ENCODE data around the gene NRIP1.

NRIP1 gene

GRCh38 chr21:15003463-15004135 is 61.2 kb downstream of the NRIP1 start:
- no peak for DNase-seq

GRCh38 chr21:15001857-15002606 is 62.8 kb downstream of the NRIP1 start:
- no peak for DNase-seq

DNA sequence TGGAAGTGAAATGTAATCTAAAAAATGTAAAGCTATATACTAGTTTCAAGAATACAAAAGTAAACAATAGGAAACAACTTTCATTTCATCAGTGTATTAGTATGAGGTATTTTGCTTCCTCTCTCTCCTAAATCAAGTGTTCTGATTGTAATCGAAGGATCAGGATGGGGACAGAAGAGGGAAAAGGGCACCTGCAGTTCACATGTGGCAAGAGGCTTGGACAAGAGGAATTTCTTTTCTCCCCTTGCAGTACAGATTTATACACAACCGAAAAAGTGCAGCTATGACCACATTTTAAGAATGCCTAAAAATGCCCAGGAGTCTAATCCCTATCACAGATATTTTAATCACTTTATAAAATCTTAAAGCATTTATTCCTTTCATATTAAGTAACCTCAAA is 63.7 kb downstream of the NRIP1 start:
- no peak for DNase-seq

DNA sequence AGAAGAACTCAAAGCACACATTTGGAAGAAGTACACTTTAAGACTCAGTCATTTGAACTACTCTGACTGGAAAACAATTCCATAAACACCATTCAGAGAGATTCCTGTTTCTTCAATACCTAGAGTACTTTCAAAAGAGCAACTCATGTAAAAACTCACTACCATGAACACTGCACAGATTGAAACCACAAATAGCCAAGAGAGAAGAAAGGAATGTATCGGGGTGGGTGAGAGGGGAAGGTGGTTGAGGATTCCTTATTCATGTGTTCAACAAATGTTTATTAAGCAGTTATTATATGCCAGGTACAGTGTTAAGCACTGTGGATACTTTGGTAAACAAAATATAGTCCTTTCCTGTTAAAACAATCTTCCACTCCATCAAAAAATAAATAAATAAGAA is 64.7 kb downstream of the NRIP1 start:
- DNase-seq = no peak

GRCh38 chr21:14998784-14999183 is 66.0 kb downstream of the NRIP1 start:
- DNase-seq = no peak

- no peak for DNase-seq
These were observed 66.5 kb downstream of the NRIP1 start for GRCh38 chr21:14998336-14998735.

- DNase-seq = no peak
These were observed 68.9 kb downstream of the NRIP1 start for GRCh38 chr21:14995695-14996490.

GRCh38 chr21:14995226-14995625 is 69.6 kb downstream of the NRIP1 start:
- no peak for DNase-seq

DNA sequence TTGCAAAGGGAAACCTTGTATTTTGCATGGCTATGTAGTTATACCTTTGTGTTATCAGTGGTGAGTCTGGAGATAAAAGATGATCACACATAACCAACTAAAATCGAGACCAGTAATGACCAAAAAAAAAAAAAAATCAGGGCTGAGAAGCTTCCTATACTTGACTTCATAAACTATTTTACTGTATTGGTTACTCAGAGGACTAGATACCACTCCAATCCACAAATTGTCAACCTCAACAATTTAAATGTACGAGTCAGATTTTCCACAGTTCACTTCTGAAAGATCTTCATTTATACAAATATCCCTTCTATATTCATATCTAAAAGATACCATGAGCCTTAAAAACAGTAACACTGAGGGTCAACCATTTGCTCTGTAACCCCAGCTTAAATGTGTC is 71.7 kb downstream of the NRIP1 start:
- DNase-seq = no peak

DNA sequence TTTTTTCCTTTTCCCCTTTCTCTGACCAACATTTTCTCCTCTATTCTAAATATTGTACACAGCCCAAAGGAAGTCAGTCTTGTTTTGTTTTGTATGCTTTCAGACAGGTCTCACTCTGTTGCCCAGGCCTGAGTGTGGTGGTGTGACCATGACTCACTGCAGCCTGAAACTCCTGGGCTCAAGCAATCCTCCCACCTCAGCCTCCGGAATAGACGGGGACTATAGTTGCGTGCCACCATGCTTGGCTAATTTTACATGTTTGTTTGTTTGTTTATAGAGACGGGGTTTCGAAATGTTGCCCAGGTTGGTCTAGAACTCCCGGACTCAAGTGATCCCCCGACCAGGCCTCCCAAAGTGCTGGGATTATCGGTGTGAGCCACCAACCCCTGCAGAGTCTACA is 72.8 kb downstream of the NRIP1 start:
- no peak for DNase-seq

GRCh38 chr21:14989359-14989758 is 75.4 kb downstream of the NRIP1 start:
- DNase-seq = no peak

GRCh38 chr21:14988760-14989159 is 76.0 kb downstream of the NRIP1 start:
- no peak for DNase-seq

GRCh38 chr21:14987370-14988170 is 77.2 kb downstream of the NRIP1 start:
- DNase-seq = no peak

DNA sequence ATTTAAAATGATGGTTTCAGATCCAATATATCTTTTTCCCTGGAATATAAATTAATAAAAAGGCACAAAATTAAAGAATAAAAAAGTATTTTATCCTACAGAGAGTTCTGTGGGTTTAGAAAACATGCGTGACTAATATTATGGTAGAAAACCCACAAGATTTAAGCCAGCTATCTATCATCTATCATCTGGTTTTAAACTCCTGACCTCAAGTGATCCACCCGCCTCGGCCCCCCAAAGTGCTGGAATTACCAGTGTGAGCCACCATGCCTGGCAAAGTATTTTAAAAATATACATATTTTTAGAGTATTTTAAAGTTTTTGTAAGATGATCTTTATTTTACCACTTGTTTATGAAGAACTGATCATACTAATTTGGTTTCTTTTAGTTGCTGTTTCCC is 79.5 kb downstream of the NRIP1 start:
- DNase-seq = no peak

- no peak for DNase-seq
These were observed 82.5 kb downstream of the NRIP1 start for GRCh38 chr21:14982336-14982735.

DNA sequence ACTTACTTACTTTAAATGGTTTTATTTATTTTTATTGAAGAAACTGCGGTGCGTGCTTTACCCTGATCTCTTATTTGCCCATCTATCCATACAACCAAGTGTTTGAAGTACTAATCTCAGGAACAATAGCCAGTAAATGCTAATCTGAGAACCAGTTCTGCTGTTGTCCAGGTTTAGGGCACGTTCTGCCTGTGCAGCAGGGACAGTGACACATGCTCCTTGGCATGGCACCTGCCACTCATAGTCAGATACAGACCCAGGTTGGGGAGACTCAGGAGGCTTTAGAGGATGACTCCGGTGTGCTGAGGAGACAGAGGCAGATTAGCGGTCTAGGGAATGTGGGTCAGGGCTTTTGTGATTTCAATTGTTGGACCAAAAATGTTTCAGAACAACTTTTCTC is 83.6 kb downstream of the NRIP1 start:
- no peak for DNase-seq

- no peak for DNase-seq
These were observed 85.5 kb downstream of the NRIP1 start for GRCh38 chr21:14979264-14979663.

DNA sequence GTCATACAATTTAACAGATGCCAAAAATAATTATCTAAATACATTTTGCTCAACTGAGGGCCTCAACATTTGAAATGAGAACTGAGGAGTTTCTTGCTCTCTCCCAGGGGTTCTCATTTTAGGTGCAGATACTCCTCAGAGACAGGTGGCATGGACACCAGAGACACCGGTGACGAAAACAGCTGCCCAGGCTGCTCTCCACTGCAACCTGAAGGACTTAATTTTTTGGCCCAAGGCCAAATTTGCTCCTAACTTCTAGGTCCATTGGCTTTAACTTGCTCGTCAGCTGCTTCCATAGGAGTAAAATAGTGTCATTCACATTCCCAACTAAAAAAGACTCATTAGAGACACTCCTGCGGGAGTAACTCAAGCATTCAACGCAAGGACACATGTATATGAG is 87.0 kb downstream of the NRIP1 start:
- DNase-seq = no peak

DNA sequence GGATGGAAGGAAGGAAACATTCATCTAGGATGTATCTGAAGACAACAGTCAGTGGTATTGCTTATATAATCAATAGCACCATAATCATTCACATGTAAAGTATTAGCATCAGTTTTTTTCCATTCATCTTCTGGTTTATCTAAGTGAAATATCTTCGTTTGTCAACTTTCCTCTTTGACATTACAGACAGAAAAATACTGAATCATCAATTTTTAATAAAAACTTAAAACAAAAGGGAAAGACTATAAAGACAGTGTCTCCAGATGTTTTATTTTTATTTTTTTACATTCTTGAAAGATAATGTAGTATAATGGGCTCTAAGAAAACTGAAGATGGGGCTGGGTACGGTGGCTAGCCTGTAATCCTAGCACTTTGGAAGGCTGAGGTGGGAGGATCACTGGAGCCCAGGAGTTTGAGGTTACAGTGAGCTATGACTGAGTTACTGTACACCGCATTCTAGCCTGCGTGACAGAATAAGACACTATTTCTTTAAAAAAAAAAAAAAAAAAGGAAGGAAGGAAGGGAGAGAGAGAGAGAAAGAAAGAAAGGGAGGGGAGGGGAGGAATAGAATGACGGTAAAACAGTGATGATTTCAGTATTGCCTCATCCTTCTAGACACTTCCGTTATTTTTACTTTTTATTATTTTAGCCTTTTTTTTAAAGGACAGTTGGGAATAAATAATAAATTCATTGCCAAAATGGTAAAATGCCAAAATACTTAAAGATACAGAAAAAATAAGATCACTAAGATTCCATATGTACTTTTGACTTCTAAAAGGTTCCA is 89.5 kb downstream of the NRIP1 start:
- no peak for DNase-seq

DNA sequence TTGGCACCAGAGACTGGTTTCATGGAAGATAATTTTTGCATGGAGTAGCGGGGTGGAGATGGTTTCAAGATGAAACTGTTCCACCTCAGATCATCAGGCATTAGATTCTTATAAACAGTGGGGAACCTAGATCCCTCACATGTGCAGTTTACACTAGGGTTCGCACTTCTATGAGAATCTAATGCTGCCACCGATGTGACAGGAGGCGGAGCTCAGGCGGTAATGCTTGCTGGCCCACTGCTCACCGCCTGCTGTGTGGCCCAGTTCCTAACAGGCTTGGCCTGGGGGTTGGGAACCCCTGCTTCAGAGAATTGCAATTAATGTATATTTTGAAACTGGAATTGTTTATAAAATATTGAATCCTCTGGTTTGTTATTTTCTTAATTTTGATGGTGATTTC is 92.1 kb downstream of the NRIP1 start:
- no peak for DNase-seq

- DNase-seq = no peak
These were observed 96.0 kb downstream of the NRIP1 start for GRCh38 chr21:14968821-14969220.

DNA sequence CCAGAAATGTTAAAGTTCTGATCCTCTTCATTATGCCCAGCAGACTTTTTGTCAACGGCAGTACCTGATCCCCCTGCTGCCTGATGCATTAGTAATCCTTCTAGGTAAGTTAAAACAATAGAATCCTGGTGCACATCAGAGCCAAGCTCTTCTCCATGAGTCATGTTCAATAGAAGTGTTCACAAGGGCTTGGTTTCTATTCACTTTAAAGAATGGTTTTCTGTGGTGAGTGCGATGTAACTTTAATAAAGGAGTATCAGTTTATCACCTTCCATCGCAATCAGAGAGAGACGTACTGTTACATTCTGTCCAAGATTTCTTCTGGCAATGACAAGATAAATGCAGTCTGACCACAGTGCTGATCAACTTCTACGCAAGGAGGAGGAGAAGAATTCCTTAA is 96.8 kb downstream of the NRIP1 start:
- DNase-seq = no peak

All from KG1 (cell line).